Activated naive CD4-positive, alpha-beta T cell treated with anti-CD3 and anti-CD28 coated beads, Interleukin-2, amount 50 U/mL, for 24 hours (primary cell): ENCODE data around the gene WNT7B.

Experiments used
- H3K27ac Mint-ChIP-seq: one replicate; pipeline ENCODE4 v1.8.0; 2021; ENCODE audit warnings: mild to moderate bottlenecking, mixed read lengths
- H3K27me3 Mint-ChIP-seq: one replicate; pipeline ENCODE4 v1.8.0; 2021; ENCODE audit warnings: mixed read lengths
- H3K36me3 Mint-ChIP-seq: one replicate; pipeline ENCODE4 v1.8.0; 2021; ENCODE audit warnings: mixed read lengths
- H3K4me1 Mint-ChIP-seq: one replicate; pipeline ENCODE4 v1.8.0; 2021; ENCODE audit warnings: mixed read lengths
- H3K4me3 Mint-ChIP-seq: one replicate; pipeline ENCODE4 v1.8.0; 2021; ENCODE audit warnings: mild to moderate bottlenecking, mixed read lengths
- H3K9me3 Mint-ChIP-seq: one replicate; pipeline ENCODE4 v1.8.0; 2021; ENCODE audit warnings: mixed read lengths

Gene WNT7B

GRCh38 chr22:45961679-45962433 lies 15.1 kb downstream of the WNT7B start:
- no peaks in the 10 kb centered on the region for H3K9me3 Mint-ChIP-seq
- H3K27me3 Mint-ChIP-seq, result peaks cover 2% of the 10 kb centered on the region
- no peak overlapping the region for H3K4me3 Mint-ChIP-seq
- H3K27ac Mint-ChIP-seq, result no peak overlapping the region
- no peaks in the 10 kb centered on the region for H3K36me3 Mint-ChIP-seq
- no peaks in the 10 kb centered on the region for H3K4me1 Mint-ChIP-seq

GRCh38 chr22:45960477-45961386 lies 16.2 kb downstream of the WNT7B start:
- Mint-ChIP-seq H3K27me3 (peaks cover 2% of the 10 kb centered on the region), H3K36me3 (no peaks in the 10 kb centered on the region), H3K27ac (no peak overlapping the region), H3K4me1 (no peaks in the 10 kb centered on the region), H3K9me3 (no peaks in the 10 kb centered on the region), H3K4me3 (no peak overlapping the region)

GRCh38 chr22:45959719-45960476 lies 17.1 kb downstream of the WNT7B start:
- Mint-ChIP-seq H3K27ac (no peak overlapping the region), H3K36me3 (no peaks in the 10 kb centered on the region), H3K4me1 (no peaks in the 10 kb centered on the region), H3K9me3 (no peaks in the 10 kb centered on the region), H3K4me3 (no peak overlapping the region), H3K27me3 (peaks cover 2% of the 10 kb centered on the region)

GRCh38 chr22:45958971-45959370 lies 18.0 kb downstream of the WNT7B start:
- Mint-ChIP-seq H3K4me1 (no peaks in the 10 kb centered on the region), H3K9me3 (no peaks in the 10 kb centered on the region), H3K27me3 (no peaks in the 10 kb centered on the region)

GRCh38 chr22:45957826-45958225 lies 19.1 kb downstream of the WNT7B start:
- H3K9me3 Mint-ChIP-seq, result no peaks in the 10 kb centered on the region
- peaks cover 2% of the 10 kb centered on the region for H3K27me3 Mint-ChIP-seq
- no peak overlapping the region for H3K27ac Mint-ChIP-seq
- no peak overlapping the region for H3K4me3 Mint-ChIP-seq
- H3K36me3 Mint-ChIP-seq, result no peaks in the 10 kb centered on the region
- no peaks in the 10 kb centered on the region for H3K4me1 Mint-ChIP-seq

More at GRCh38 chr22:45958971-45959370, 18.0 kb downstream of the WNT7B start:
- Mint-ChIP-seq H3K27ac (no peak overlapping the region), H3K36me3 (no peaks in the 10 kb centered on the region), H3K4me3 (no peak overlapping the region)

GRCh38 chr22:45953178-45953577 lies 23.8 kb downstream of the WNT7B start:
- peaks cover 2% of the 10 kb centered on the region for H3K27me3 Mint-ChIP-seq
- no peaks in the 10 kb centered on the region for H3K4me1 Mint-ChIP-seq
- H3K4me3 Mint-ChIP-seq, result no peak overlapping the region
- no peaks in the 10 kb centered on the region for H3K36me3 Mint-ChIP-seq
- H3K27ac Mint-ChIP-seq, result no peak overlapping the region
- no peaks in the 10 kb centered on the region for H3K9me3 Mint-ChIP-seq

- Mint-ChIP-seq H3K27ac (no peak overlapping the region), H3K4me1 (no peaks in the 10 kb centered on the region), H3K9me3 (no peaks in the 10 kb centered on the region), H3K27me3 (peaks cover 2% of the 10 kb centered on the region), H3K4me3 (no peak overlapping the region), H3K36me3 (no peaks in the 10 kb centered on the region)
These were observed 24.4 kb downstream of the WNT7B start for GRCh38 chr22:45952553-45952952.

GRCh38 chr22:45952151-45952550 lies 24.8 kb downstream of the WNT7B start:
- no peaks in the 10 kb centered on the region for H3K4me1 Mint-ChIP-seq
- H3K27me3 Mint-ChIP-seq, result peaks cover 2% of the 10 kb centered on the region
- H3K36me3 Mint-ChIP-seq, result no peaks in the 10 kb centered on the region
- no peak overlapping the region for H3K4me3 Mint-ChIP-seq
- no peaks in the 10 kb centered on the region for H3K9me3 Mint-ChIP-seq
- no peak overlapping the region for H3K27ac Mint-ChIP-seq

- Mint-ChIP-seq H3K27me3 (peaks cover 2% of the 10 kb centered on the region), H3K4me1 (no peaks in the 10 kb centered on the region), H3K27ac (no peak overlapping the region), H3K9me3 (no peaks in the 10 kb centered on the region), H3K36me3 (no peaks in the 10 kb centered on the region), H3K4me3 (no peak overlapping the region)
These were observed 27.1 kb downstream of the WNT7B start for GRCh38 chr22:45949891-45950290.

GRCh38 chr22:45949258-45949870 lies 27.6 kb downstream of the WNT7B start:
- Mint-ChIP-seq H3K9me3 (no peaks in the 10 kb centered on the region), H3K4me3 (no peak overlapping the region), H3K36me3 (no peaks in the 10 kb centered on the region), H3K4me1 (no peaks in the 10 kb centered on the region), H3K27me3 (peaks cover 2% of the 10 kb centered on the region), H3K27ac (no peak overlapping the region)

- H3K9me3 Mint-ChIP-seq, result no peaks in the 10 kb centered on the region
- H3K27ac Mint-ChIP-seq, result no peak overlapping the region
- H3K36me3 Mint-ChIP-seq, result no peaks in the 10 kb centered on the region
- no peaks in the 10 kb centered on the region for H3K27me3 Mint-ChIP-seq
- H3K4me1 Mint-ChIP-seq, result no peaks in the 10 kb centered on the region
- H3K4me3 Mint-ChIP-seq, result no peak overlapping the region
These were observed 28.8 kb downstream of the WNT7B start for GRCh38 chr22:45948081-45948648.

- H3K4me1 Mint-ChIP-seq, result no peaks in the 10 kb centered on the region
- no peaks in the 10 kb centered on the region for H3K9me3 Mint-ChIP-seq
- H3K27me3 Mint-ChIP-seq, result no peaks in the 10 kb centered on the region
- no peak overlapping the region for H3K27ac Mint-ChIP-seq
- no peaks in the 10 kb centered on the region for H3K36me3 Mint-ChIP-seq
- no peak overlapping the region for H3K4me3 Mint-ChIP-seq
These were observed 30.0 kb downstream of the WNT7B start for GRCh38 chr22:45946805-45947600.

GRCh38 chr22:45945621-45946106 lies 31.3 kb downstream of the WNT7B start:
- no peaks in the 10 kb centered on the region for H3K27me3 Mint-ChIP-seq
- H3K27ac Mint-ChIP-seq, result no peak overlapping the region
- H3K4me3 Mint-ChIP-seq, result no peak overlapping the region
- no peaks in the 10 kb centered on the region for H3K9me3 Mint-ChIP-seq
- no peaks in the 10 kb centered on the region for H3K36me3 Mint-ChIP-seq
- H3K4me1 Mint-ChIP-seq, result no peaks in the 10 kb centered on the region

- no peak overlapping the region for H3K4me3 Mint-ChIP-seq
- no peaks in the 10 kb centered on the region for H3K36me3 Mint-ChIP-seq
- no peaks in the 10 kb centered on the region for H3K4me1 Mint-ChIP-seq
- no peak overlapping the region for H3K27ac Mint-ChIP-seq
- H3K27me3 Mint-ChIP-seq, result no peaks in the 10 kb centered on the region
- no peaks in the 10 kb centered on the region for H3K9me3 Mint-ChIP-seq
These were observed 34.0 kb downstream of the WNT7B start for GRCh38 chr22:45942787-45943493.
